Vagina (tissue), 2 donors: ENCODE data around the gene POU3F2.

ENCODE experiments used
- POLR2A ChIP-seq, 2 donors: fragments of 450-650 bp; IDR thresholded peaks; one replicate each; pipeline ENCODE4 v1.6.1; 2017; ENCODE audit warnings: antibody characterized with exemption in 2 of 2, mild to moderate bottlenecking in 2 of 2, moderate library complexity in 2 of 2
- TF ChIP-seq, protein P1 (sequence below), 3 experiments: fragments of 450-650 bp in 2 of 3; fragments of 200-600 bp in 1 of 3; sonication (generic) in 1 of 3; IDR thresholded peaks; one replicate each; pipeline ENCODE4 v1.5.1; 2017 to 2019; ENCODE audit warnings: antibody characterized with exemption in 3 of 3, mild to moderate bottlenecking in 2 of 3, moderate library complexity in 2 of 3

GRCh38 chr6:98839781-98840361 lies 5.5 kb downstream of the POU3F2 start:
- TF ChIP-seq POLR2A (IDR thresholded peaks at IDR 0.05), result no peak
- TF ChIP-seq, protein P1, sequence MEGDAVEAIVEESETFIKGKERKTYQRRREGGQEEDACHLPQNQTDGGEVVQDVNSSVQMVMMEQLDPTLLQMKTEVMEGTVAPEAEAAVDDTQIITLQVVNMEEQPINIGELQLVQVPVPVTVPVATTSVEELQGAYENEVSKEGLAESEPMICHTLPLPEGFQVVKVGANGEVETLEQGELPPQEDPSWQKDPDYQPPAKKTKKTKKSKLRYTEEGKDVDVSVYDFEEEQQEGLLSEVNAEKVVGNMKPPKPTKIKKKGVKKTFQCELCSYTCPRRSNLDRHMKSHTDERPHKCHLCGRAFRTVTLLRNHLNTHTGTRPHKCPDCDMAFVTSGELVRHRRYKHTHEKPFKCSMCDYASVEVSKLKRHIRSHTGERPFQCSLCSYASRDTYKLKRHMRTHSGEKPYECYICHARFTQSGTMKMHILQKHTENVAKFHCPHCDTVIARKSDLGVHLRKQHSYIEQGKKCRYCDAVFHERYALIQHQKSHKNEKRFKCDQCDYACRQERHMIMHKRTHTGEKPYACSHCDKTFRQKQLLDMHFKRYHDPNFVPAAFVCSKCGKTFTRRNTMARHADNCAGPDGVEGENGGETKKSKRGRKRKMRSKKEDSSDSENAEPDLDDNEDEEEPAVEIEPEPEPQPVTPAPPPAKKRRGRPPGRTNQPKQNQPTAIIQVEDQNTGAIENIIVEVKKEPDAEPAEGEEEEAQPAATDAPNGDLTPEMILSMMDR (IDR thresholded peaks at IDR 0.05), result no peak
